SH-SY5Y (cell line): Measurements from ENCODE around the gene DHX30.

Experiments
- GATA2 ChIP-seq: IDR thresholded peaks from 2 replicates; pipeline ENCODE4 v1.6.1; 2011; ENCODE audit warnings: mild to moderate bottlenecking, low read depth, low read length
- GATA3 ChIP-seq: IDR thresholded peaks from 2 replicates; pipeline ENCODE4 v1.6.1; 2011; ENCODE audit warnings: low read depth, mild to moderate bottlenecking, low read length, moderate library complexity

DNA sequence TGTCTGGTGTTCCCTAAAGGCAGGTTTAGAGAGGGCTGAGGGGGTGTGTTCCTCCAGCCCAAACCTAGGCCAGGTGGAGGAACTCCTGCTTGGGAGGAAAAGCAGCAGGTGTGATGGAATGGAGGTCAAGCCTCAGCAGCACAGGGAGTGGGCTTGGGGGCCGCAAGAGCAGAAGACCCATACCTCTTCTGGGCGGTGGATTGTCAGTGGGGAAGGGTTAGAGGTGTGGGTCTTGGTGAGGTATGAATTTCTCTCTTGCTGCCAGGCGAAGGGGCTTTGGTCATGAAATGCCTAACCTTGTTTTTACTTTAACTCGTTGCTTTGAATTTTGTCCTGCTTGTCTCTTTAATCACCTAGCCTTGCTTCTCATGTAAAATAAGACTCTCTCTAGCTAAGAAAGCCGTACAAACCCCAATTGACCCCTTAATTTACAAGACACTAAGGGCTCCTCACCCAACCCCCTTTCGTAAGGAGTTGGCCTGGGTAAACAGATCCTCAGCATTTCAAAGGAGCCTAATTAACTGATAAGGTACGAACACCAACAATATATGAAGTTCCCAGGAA lies 38.9 kb downstream of the DHX30 start:
- TF ChIP-seq GATA2 (no peak), GATA3 (no peak)
